ENCODE data around the gene PAMR1. TPM values are rescaled to one million over a fixed set of nuclear protein-coding genes. Genes with fewer than 3 reads are reported as not detected.

The PAMR1 gene
- total RNA-seq, 1 donor = 49.9 TPM

DNA sequence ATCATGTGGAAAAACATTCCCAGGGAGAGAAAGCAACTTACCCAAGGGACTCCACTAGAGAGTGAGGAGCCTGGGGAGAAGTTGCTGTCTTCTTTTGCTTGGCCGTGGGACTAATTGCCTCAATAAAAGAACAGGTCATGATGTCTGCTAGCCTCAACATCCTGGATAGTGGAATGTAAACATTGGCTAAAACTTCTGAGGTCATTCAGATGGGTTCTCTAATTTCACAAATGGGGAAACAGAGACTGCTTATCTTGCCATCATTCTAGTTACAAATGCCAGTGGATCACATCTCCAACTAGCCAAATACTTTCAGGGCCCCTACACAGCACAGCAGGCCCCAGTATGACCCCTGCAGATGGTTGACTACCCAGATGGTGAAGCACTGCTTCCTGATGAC is 28.4 kb upstream of the PAMR1 start:
- peaks cover 46% of the 10 kb centered on the region for H3K4me1 ChIP-seq (ENCODE audit: insufficient read depth, low read length)
- H4K20me1 ChIP-seq (ENCODE audit: insufficient read depth, low read length) = no peaks in the 10 kb centered on the region
- TF ChIP-seq CTCF (IDR thresholded peaks at IDR 0.05; ENCODE audit: extremely low read depth, low read depth, low read length) = no peak
- no peaks in the 10 kb centered on the region for H3K36me3 ChIP-seq (ENCODE audit: insufficient read depth, low read length)
- peak overlapping the region; percentile 76 for H3K27ac ChIP-seq (ENCODE audit: low read depth, low read length)
- H2AFZ ChIP-seq (ENCODE audit: low read length) = no peak overlapping the region
- H3K27me3 ChIP-seq (ENCODE audit: insufficient read depth, low read length) = no peaks in the 10 kb centered on the region
- DNase-seq (ENCODE audit: insufficient read length, low spot score, missing footprints) = peak; percentile 84
- H3K4me3 ChIP-seq (ENCODE audit: insufficient read depth, low read length) = no peak overlapping the region
- no peaks in the 10 kb centered on the region for H3K79me2 ChIP-seq (ENCODE audit: insufficient read depth, low read length)
- no peaks in the 10 kb centered on the region for H3K9me3 ChIP-seq (ENCODE audit: low read depth, low read length)
- peak overlapping the region; percentile 35 for H3K4me2 ChIP-seq (ENCODE audit: insufficient read depth, low read length)

- Histone ChIP-seq H3K27me3 (ENCODE audit: insufficient read depth, low read length) (no peaks in the 10 kb centered on the region), H3K4me3 (ENCODE audit: insufficient read depth, low read length) (no peak overlapping the region), H3K36me3 (ENCODE audit: insufficient read depth, low read length) (no peaks in the 10 kb centered on the region), H3K27ac (ENCODE audit: low read depth, low read length) (no peak overlapping the region), H3K4me1 (ENCODE audit: insufficient read depth, low read length) (peaks cover 48% of the 10 kb centered on the region), H3K9me3 (ENCODE audit: low read depth, low read length) (no peaks in the 10 kb centered on the region), H3K4me2 (ENCODE audit: insufficient read depth, low read length) (no peak overlapping the region), H4K20me1 (ENCODE audit: insufficient read depth, low read length) (no peaks in the 10 kb centered on the region), H3K79me2 (ENCODE audit: insufficient read depth, low read length) (no peaks in the 10 kb centered on the region), H2AFZ (ENCODE audit: low read length) (no peak overlapping the region)
- DNase-seq (ENCODE audit: insufficient read length, low spot score, missing footprints) = no peak
- TF ChIP-seq CTCF (IDR thresholded peaks at IDR 0.05; ENCODE audit: extremely low read depth, low read depth, low read length) = no peak
Observed at GRCh38 chr11:35553021-35553420, 27.6 kb upstream of the PAMR1 start.

DNA sequence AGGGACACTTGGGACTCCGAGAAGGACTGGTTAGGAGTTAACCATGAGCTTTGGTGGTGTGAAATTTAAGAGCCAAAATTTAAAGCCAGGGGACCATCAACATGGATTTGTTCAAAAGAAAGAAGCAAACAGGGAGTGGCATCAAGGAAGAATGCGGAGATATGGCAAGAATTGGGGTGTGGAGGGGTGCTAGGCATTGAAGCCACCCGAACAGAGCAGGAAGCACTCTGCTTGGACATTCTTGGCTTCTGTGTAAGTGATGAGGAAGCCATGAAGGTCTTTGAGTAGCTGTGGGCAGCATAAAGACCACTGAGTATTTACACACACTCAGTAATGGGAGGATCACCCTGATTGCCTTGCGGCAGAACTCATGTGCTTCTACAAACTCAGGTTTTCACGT is 27.2 kb upstream of the PAMR1 start:
- H2AFZ ChIP-seq (ENCODE audit: low read length) = no peak overlapping the region
- no peak for DNase-seq (ENCODE audit: insufficient read length, low spot score, missing footprints)
- peaks cover 48% of the 10 kb centered on the region for H3K4me1 ChIP-seq (ENCODE audit: insufficient read depth, low read length)
- no peaks in the 10 kb centered on the region for H3K79me2 ChIP-seq (ENCODE audit: insufficient read depth, low read length)
- H3K27ac ChIP-seq (ENCODE audit: low read depth, low read length) = no peak overlapping the region
- no peaks in the 10 kb centered on the region for H3K27me3 ChIP-seq (ENCODE audit: insufficient read depth, low read length)
- H4K20me1 ChIP-seq (ENCODE audit: insufficient read depth, low read length) = no peaks in the 10 kb centered on the region
- H3K36me3 ChIP-seq (ENCODE audit: insufficient read depth, low read length) = no peaks in the 10 kb centered on the region
- no peak for TF ChIP-seq CTCF (IDR thresholded peaks at IDR 0.05; ENCODE audit: extremely low read depth, low read depth, low read length)
- no peaks in the 10 kb centered on the region for H3K9me3 ChIP-seq (ENCODE audit: low read depth, low read length)
- no peak overlapping the region for H3K4me2 ChIP-seq (ENCODE audit: insufficient read depth, low read length)
- no peak overlapping the region for H3K4me3 ChIP-seq (ENCODE audit: insufficient read depth, low read length)

GRCh38 chr11:35550374-35551036 is 25.1 kb upstream of the PAMR1 start:
- DNase-seq (ENCODE audit: insufficient read length, low spot score, missing footprints) = no peak
- H3K27me3 ChIP-seq (ENCODE audit: insufficient read depth, low read length) = no peaks in the 10 kb centered on the region

More at GRCh38 chr11:35550374-35551036, 25.1 kb upstream of the PAMR1 start:
- Histone ChIP-seq H3K36me3 (ENCODE audit: insufficient read depth, low read length) (no peaks in the 10 kb centered on the region), H3K4me2 (ENCODE audit: insufficient read depth, low read length) (peak overlapping the region; percentile 62), H3K27ac (ENCODE audit: low read depth, low read length) (peak overlapping the region; percentile 92), H3K4me3 (ENCODE audit: insufficient read depth, low read length) (no peak overlapping the region), H4K20me1 (ENCODE audit: insufficient read depth, low read length) (no peaks in the 10 kb centered on the region), H2AFZ (ENCODE audit: low read length) (no peak overlapping the region), H3K9me3 (ENCODE audit: low read depth, low read length) (no peaks in the 10 kb centered on the region), H3K79me2 (ENCODE audit: insufficient read depth, low read length) (no peaks in the 10 kb centered on the region), H3K4me1 (ENCODE audit: insufficient read depth, low read length) (peaks cover 58% of the 10 kb centered on the region)
- no peak for TF ChIP-seq CTCF (IDR thresholded peaks at IDR 0.05; ENCODE audit: extremely low read depth, low read depth, low read length)
